TTC549 (cell line): ENCODE data around the gene POR.
"Not testable (repeated sequence)": the region's sequence is repeated elsewhere in the genome, so short reads cannot be mapped to it uniquely, and the experiment has no call there.

ENCODE experiments used
- FAIRE-seq: peaks from 2 replicates; lab custom pipeline; 2012; peaks lifted over from hg19 to GRCh38; lab: Jason Lieb, UNC

POR gene

GRCh38 chr7:76029682-76030081 lies 114.7 kb downstream of the POR start:
- not testable (repeated sequence) for FAIRE-seq

- no peak for FAIRE-seq
Observed at GRCh38 chr7:76031964-76032363, 117.0 kb downstream of the POR start.
